ENCODE results near the gene WNK1. TPM values are rescaled to one million over a fixed set of nuclear protein-coding genes. Genes with fewer than 3 reads are reported as not detected.

The WNK1 gene
- total and polyA plus RNA-seq, 2 donors (not counting 3 experiments of a cell fraction or from before 2014, with no cell fraction given), result 46.3 to 108 TPM

- Histone ChIP-seq H3K9ac (replicated peaks; ENCODE audit: extremely low read depth, insufficient read depth, low read length) (no peak overlapping the region), H3K27me3 (ENCODE audit: control insufficient read depth in 2 of 2, insufficient read depth in 2 of 2, low read length in 2 of 2) (no peaks in the 10 kb centered on the region), H3K9me3 (replicated peaks; ENCODE audit: control insufficient read depth, insufficient read depth, low read length) (no peaks in the 10 kb centered on the region), H2AFZ (ENCODE audit: low read depth, low read length) (no peak overlapping the region), H3K4me1 (ENCODE audit: control insufficient read depth, extremely low read depth, insufficient read depth, low read length) (peaks cover 47% of the 10 kb centered on the region), H3K79me2 (ENCODE audit: control insufficient read depth, insufficient read depth, low read length) (peaks cover 97% of the 10 kb centered on the region), H3K27ac (ENCODE audit: insufficient read depth, low read depth, low read length) (no peak overlapping the region), H3K36me3 (ENCODE audit: control insufficient read depth in 2 of 2, extremely low read depth in 1 of 2, insufficient read depth in 2 of 2, low read length in 2 of 2) (no peaks in the 10 kb centered on the region), H3K9me1 (replicated peaks; ENCODE audit: control insufficient read depth, extremely low read depth, insufficient read depth, low read length) (peaks cover 4% of the 10 kb centered on the region), H4K20me1 (replicated peaks; ENCODE audit: control insufficient read depth, extremely low read depth, insufficient read depth, low read length) (peaks cover 19% of the 10 kb centered on the region), H3K4me2 (ENCODE audit: insufficient read depth, low read length) (peak overlapping the region; percentile 17), H3K4me3 (replicated peaks in 1 of 3; ENCODE audit: insufficient read depth in 1 of 3, low read depth in 1 of 3, low read length in 3 of 3) (no peak overlapping the region)
- dilution Hi-C loops (cut with MboI; ENCODE audit: extremely low pct_ligation_motif_present, low sequenced_read_pairs) (no loop called here), intact Hi-C loops (cut with micrococcal nuclease) (no loop called here)
- ChIA-PET POLR2A (no interaction called here), CTCF (interaction anchor here (1.1 to 1.3 kb wide), 3 partner anchors 16 to 39 kb away, joined by 3 to 4 read pairs (median 4); no protein-coding TSS in a partner anchor)
- FAIRE-seq (no peak), DNase-seq (ENCODE audit: low read depth, low spot score) (peak; percentile 42)
- BruUV-seq (replicated peaks), result no TSS peak
- TF ChIP-seq GATA2 (IDR thresholded peaks at IDR 0.05; ENCODE audit: insufficient read depth, insufficient read length, low read depth, low read length) (peak; percentile 49), POLR2AphosphoS5 (IDR thresholded peaks at IDR 0.05; ENCODE audit: insufficient read depth, low read depth, low read length) (no peak), MAX (IDR thresholded peaks at IDR 0.05; ENCODE audit: insufficient read depth, insufficient read length) (no peak)
These were observed 37.6 kb downstream of the WNK1 start for GRCh38 chr12:789852-790563.

GRCh38 chr12:790608-791007 is 38.2 kb downstream of the WNK1 start:
- Histone ChIP-seq H4K20me1 (replicated peaks; ENCODE audit: control insufficient read depth, extremely low read depth, insufficient read depth, low read length) (peaks cover 19% of the 10 kb centered on the region), H3K79me2 (ENCODE audit: control insufficient read depth, insufficient read depth, low read length) (peaks cover 97% of the 10 kb centered on the region), H3K27ac (ENCODE audit: insufficient read depth, low read depth, low read length) (no peak overlapping the region), H2AFZ (ENCODE audit: low read depth, low read length) (no peak overlapping the region), H3K36me3 (ENCODE audit: control insufficient read depth in 2 of 2, extremely low read depth in 1 of 2, insufficient read depth in 2 of 2, low read length in 2 of 2) (no peaks in the 10 kb centered on the region), H3K9me3 (replicated peaks; ENCODE audit: control insufficient read depth, insufficient read depth, low read length) (no peaks in the 10 kb centered on the region), H3K4me1 (ENCODE audit: control insufficient read depth, extremely low read depth, insufficient read depth, low read length) (peaks cover 53% of the 10 kb centered on the region), H3K4me2 (ENCODE audit: insufficient read depth, low read length) (no peak overlapping the region), H3K27me3 (ENCODE audit: control insufficient read depth in 2 of 2, insufficient read depth in 2 of 2, low read length in 2 of 2) (no peaks in the 10 kb centered on the region), H3K4me3 (replicated peaks in 1 of 3; ENCODE audit: insufficient read depth in 1 of 3, low read depth in 1 of 3, low read length in 3 of 3) (no peak overlapping the region), H3K9ac (replicated peaks; ENCODE audit: extremely low read depth, insufficient read depth, low read length) (no peak overlapping the region), H3K9me1 (replicated peaks; ENCODE audit: control insufficient read depth, extremely low read depth, insufficient read depth, low read length) (peaks cover 4% of the 10 kb centered on the region)
- FAIRE-seq (no peak), DNase-seq (ENCODE audit: low read depth, low spot score) (no peak)
- ChIA-PET POLR2A (no interaction called here), CTCF (interaction anchor here (0.6 to 2.2 kb wide), 8 partner anchors 10 to 57 kb away, joined by 3 to 14 read pairs (median 4); no protein-coding TSS in a partner anchor)
- BruUV-seq (replicated peaks), result no TSS peak
- intact Hi-C loops (cut with micrococcal nuclease), result no loop called here
- no peak for TF ChIP-seq POLR2AphosphoS5 (IDR thresholded peaks at IDR 0.05; ENCODE audit: insufficient read depth, low read depth, low read length)
- no peak for TF ChIP-seq POLR2A (IDR thresholded peaks at IDR 0.05; ENCODE audit: low read depth, low read length)
- TF ChIP-seq MYC (IDR thresholded peaks at IDR 0.05; ENCODE audit: low read depth, low read length), result no peak
- TF ChIP-seq CTCF (IDR thresholded peaks at IDR 0.05; ENCODE audit: extremely low read depth in 1 of 2, insufficient read depth in 1 of 2, low read depth in 1 of 2, low read length in 2 of 2), result no peak
- TF ChIP-seq GATA2 (IDR thresholded peaks at IDR 0.05; ENCODE audit: insufficient read depth, insufficient read length, low read depth, low read length), result no peak
- no peak for TF ChIP-seq MAX (IDR thresholded peaks at IDR 0.05; ENCODE audit: insufficient read depth, insufficient read length)
- no peak for TF ChIP-seq EZH2 (IDR thresholded peaks at IDR 0.05; ENCODE audit: borderline replicate concordance, low read depth, low read length, severe bottlenecking)
- no peak for TF ChIP-seq FOS (IDR thresholded peaks at IDR 0.05; ENCODE audit: borderline replicate concordance, insufficient read depth, low read length)
- dilution Hi-C loops (cut with MboI; ENCODE audit: extremely low pct_ligation_motif_present, low sequenced_read_pairs), result no loop called here

All from endothelial cell of umbilical vein (primary cell).